K562 (cell line): ENCODE results near the gene MAGI2. TPM values are rescaled to one million over a fixed set of nuclear protein-coding genes. Genes with fewer than 3 reads are reported as not detected.

ENCODE experiments used
- ATAC-seq: fragments of 200-7000 bp; cut with Tn5 transposase; 3 replicates; pipeline ENCODE4 v1.9.1; 2020; ENCODE audit warnings: moderate library complexity
- BruUV-seq: library from RNA; stranded (reverse); fragments of 400-500 nt; replicated peaks from 2 replicates; lab custom pipeline; 2021; lab: Mats Ljungman, UMichigan
- CTCF ChIA-PET: fragments of 300-600 bp; formaldehyde crosslinking; extraction: SDS; loops from one replicate; lab custom pipeline; 2021; ENCODE audit warnings: low intra/inter-chr PET ratio; lab: Yijun Ruan, JAX
- POLR2A ChIA-PET: fragments of 300-600, 350-650 bp; sonication (Branson Sonifier 250); formaldehyde crosslinking; extraction: SDS; loops from one replicate; lab custom pipeline; 2021; ENCODE audit warnings: antibody characterized with exemption, inconsistent platforms; lab: Yijun Ruan, JAX
- DNase-seq, 4 experiments: peaks; one replicate each; pipeline versions ENCODE4 v3.0.0 to v3.0.0-alpha.2; 2011 to 2018; ENCODE audit warnings: low spot score in 3 of 4, mixed read lengths in 3 of 4; ENCODE audit errors: extremely low read depth in 1 of 4
- FAIRE-seq: peaks from 2 replicates; lab custom pipeline; 2011; peaks lifted over from hg19 to GRCh38; lab: Jason Lieb, UNC
- H2AFZ ChIP-seq: 2 replicates; pipeline ENCODE4 v1.6.0; 2011; ENCODE audit warnings: low read depth, low read length, control low read depth, inconsistent platforms
- H3K27ac ChIP-seq: fragments of 200-600 bp; 3 replicates; pipeline ENCODE4 v1.8.0; 2011; ENCODE audit warnings: low read depth, mild to moderate bottlenecking, control low read depth, inconsistent platforms, low read length, moderate library complexity, mixed read lengths; ENCODE audit errors: extremely low read depth
- H3K27me3 ChIP-seq, 2 experiments: fragments of 300-600 bp in 1 of 2; 2 replicates in 1 of 2; 3 replicates in 1 of 2; pipeline versions ENCODE4 v1.6.0 to v1.8.0; 2011; ENCODE audit warnings: inconsistent platforms in 2 of 2, low read length in 2 of 2, mild to moderate bottlenecking in 1 of 2, mixed read lengths in 1 of 2, moderate library complexity in 1 of 2; ENCODE audit not compliant: control insufficient read depth in 2 of 2, insufficient read depth in 2 of 2
- H3K36me3 ChIP-seq: fragments of 300-600 bp; 3 replicates; pipeline ENCODE4 v1.8.0; 2011; ENCODE audit warnings: mild to moderate bottlenecking, low read length, inconsistent platforms; ENCODE audit not compliant: control insufficient read depth, insufficient read depth
- H3K4me1 ChIP-seq, 2 experiments: fragments of 200-600 bp in 1 of 2; replicated peaks in 1 of 2; 2 replicates in 1 of 2; 3 replicates in 1 of 2; pipeline versions ENCODE4 v1.5.1 to v1.8.0; 2011; ENCODE audit warnings: inconsistent platforms in 2 of 2, low read length in 2 of 2, mild to moderate bottlenecking in 1 of 2, mixed read lengths in 1 of 2, moderate library complexity in 1 of 2; ENCODE audit not compliant: control insufficient read depth in 2 of 2, insufficient read depth in 2 of 2
- H3K4me2 ChIP-seq: 2 replicates; pipeline ENCODE4 v1.6.1; 2011; ENCODE audit warnings: low read length, control low read depth, inconsistent platforms, mixed read lengths; ENCODE audit not compliant: insufficient read depth
- H3K4me3 ChIP-seq: fragments of 200-600 bp; sonication (generic), shearing (Covaris generic); 2 replicates; pipeline ENCODE4 v1.5.1; 2016; ENCODE audit warnings: control low read depth, inconsistent platforms
- H3K79me2 ChIP-seq: fragments of 200-600 bp; 3 replicates; pipeline ENCODE4 v1.8.0; 2011; ENCODE audit warnings: low read length, inconsistent platforms; ENCODE audit not compliant: control insufficient read depth, insufficient read depth
- H3K9ac ChIP-seq, 2 experiments: 2 replicates each; pipeline versions ENCODE4 v1.6.0 to v1.6.1; 2011; ENCODE audit warnings: low read depth in 2 of 2, low read length in 2 of 2, control low read depth in 1 of 2, inconsistent platforms in 1 of 2, mild to moderate bottlenecking in 1 of 2, mixed read lengths in 1 of 2; ENCODE audit not compliant: insufficient read depth in 1 of 2
- H3K9me1 ChIP-seq: one replicate; pipeline ENCODE4 v1.6.0; 2011; ENCODE audit warnings: inconsistent platforms, mild to moderate bottlenecking, low read length, moderate library complexity; ENCODE audit not compliant: control insufficient read depth, insufficient read depth
- H3K9me3 ChIP-seq: replicated peaks from 2 replicates; pipeline ENCODE4 v1.5.1; 2011; ENCODE audit warnings: low read depth, low read length, inconsistent platforms; ENCODE audit not compliant: control insufficient read depth, insufficient read depth
- H4K20me1 ChIP-seq: replicated peaks from 2 replicates; pipeline ENCODE4 v1.6.1; 2011; ENCODE audit warnings: low read length, inconsistent platforms, mixed read lengths; ENCODE audit not compliant: control insufficient read depth, insufficient read depth
- ATF6 ChIP-seq: sonication (generic); formaldehyde crosslinking; IDR thresholded peaks from 2 replicates; pipeline ENCODE4 v1.4.0; 2020; ENCODE audit warnings: mild to moderate bottlenecking, missing genetic modification reagents
- CLOCK ChIP-seq: fragments of 250-450 bp; sonication (Bioruptor Pico); IDR thresholded peaks from 2 replicates; pipeline ENCODE4 v1.4.0; 2020; ENCODE audit warnings: mild to moderate bottlenecking, moderate library complexity, borderline replicate concordance
- ELF2 ChIP-seq: fragments of 250-450 bp; sonication (Bioruptor Pico); IDR thresholded peaks from 2 replicates; pipeline ENCODE4 v1.5.0; 2021; ENCODE audit warnings: mild to moderate bottlenecking
- HNRNPL ChIP-seq: fragments of 200-400 bp; formaldehyde crosslinking; IDR thresholded peaks from 2 replicates; pipeline ENCODE4 v1.6.1; 2017; ENCODE audit warnings: low read depth, mild to moderate bottlenecking, low read length
- HSF4 ChIP-seq: fragments of 250-450 bp; sonication (Bioruptor Pico); IDR thresholded peaks from 2 replicates; pipeline ENCODE4 v2.1.2; 2022; ENCODE audit warnings: mild to moderate bottlenecking, moderate library complexity, borderline replicate concordance
- ID3 ChIP-seq, 2 experiments: fragments of 250-450 bp in 1 of 2; fragments of 450-650 bp in 1 of 2; sonication (Bioruptor Pico) in 1 of 2; IDR thresholded peaks; 2 replicates each; pipeline versions ENCODE4 v1.6.1 to v1.8.0; 2016 to 2021; ENCODE audit warnings: mild to moderate bottlenecking in 2 of 2, moderate library complexity in 2 of 2, missing compliant biosample characterization in 1 of 2, missing genetic modification characterization in 1 of 2
- MTA3 ChIP-seq: fragments of 450-650 bp; formaldehyde crosslinking; IDR thresholded peaks from 2 replicates; pipeline ENCODE4 v1.6.1; 2017; ENCODE audit warnings: mild to moderate bottlenecking, borderline replicate concordance
- NONO ChIP-seq, 2 experiments: fragments of 200-400 bp in 1 of 2; fragments of 450-650 bp in 1 of 2; formaldehyde crosslinking in 1 of 2; IDR thresholded peaks; 2 replicates each; pipeline ENCODE4 v1.6.1; 2017; ENCODE audit warnings: low read depth in 2 of 2, mild to moderate bottlenecking in 2 of 2, moderate library complexity in 2 of 2, low read length in 1 of 2
- PREB ChIP-seq: sonication (generic); formaldehyde crosslinking; IDR thresholded peaks from 2 replicates; pipeline ENCODE4 v1.8.1; 2023; ENCODE audit warnings: mild to moderate bottlenecking, missing genetic modification reagents
- RBM34 ChIP-seq: fragments of 200-400 bp; formaldehyde crosslinking; IDR thresholded peaks from 2 replicates; pipeline ENCODE4 v1.6.1; 2018; ENCODE audit warnings: low read length, borderline replicate concordance; ENCODE audit not compliant: insufficient read depth
- SIN3B ChIP-seq: fragments of 450-650 bp; IDR thresholded peaks from 2 replicates; pipeline ENCODE4 v1.6.1; 2017; ENCODE audit warnings: low read depth, mild to moderate bottlenecking, moderate library complexity
- ZNF165 ChIP-seq: fragments of 250-450 bp; sonication (Bioruptor Pico); IDR thresholded peaks from 2 replicates; pipeline ENCODE4 v1.4.0; 2020; ENCODE audit warnings: borderline replicate concordance
- WGBS: fragments of 100-300 bp; shearing (Covaris generic); methylation state at CpG from one replicate; pipeline ENCODE4 v1.1.6; 2016; ENCODE audit warnings: low coverage, mixed read lengths; ENCODE audit not compliant: insufficient coverage; ENCODE audit errors: missing lambda C conversion rate; 5-methylcytosine and 5-hydroxymethylcytosine counted together
- in situ Hi-C: fragments of 300-500 bp; cut with MboI; formaldehyde crosslinking; loops from 4 replicates; pipeline ENCODE4 v1.15.0; 2018; ENCODE audit warnings: inconsistent platforms, mixed read lengths
- intact Hi-C: fragments of 100-400 bp; cut with micrococcal nuclease; formaldehyde crosslinking; loops from 2 replicates; pipeline ENCODE4 v1.14.2; 2022
- polyA plus RNA-seq, 8 experiments: library from polyadenylated mRNA; depleted of rRNA in 4 of 8; stranded (reverse) in 5 of 8; unstranded in 3 of 8; fragments of >200 nt; fragmentation: Nextera tagmentation in 2 of 8; fragmentation: Illumina TruSeq in 1 of 8; extraction: Ambion mirVana in 2 of 8; extraction: Trizol in 1 of 8; gene quantifications; 2 replicates each; pipeline versions ENCODE4 v1.2.1 to v1.2.3, GENCODE V29; 2011 to 2014; ENCODE audit warnings: inconsistent platforms in 1 of 8, missing spikeins in 1 of 8
- total RNA-seq, 7 experiments: library from RNA; depleted of rRNA in 6 of 7; stranded (reverse); fragments of >200 nt in 6 of 7; fragmentation: Illumina TruSeq in 2 of 7; extraction: Trizol in 2 of 7; gene quantifications; 2 replicates each; pipeline versions ENCODE4 v1.2.1 to v1.2.3, GENCODE V29; 2011 to 2021; ENCODE audit warnings: low replicate concordance in 1 of 7

The MAGI2 gene
- total and polyA plus RNA-seq, 9 of the 15 experiments (the other 6 are each of a cell fraction or from before 2014, with no cell fraction given): 0.27 to 1.4 (median 0.70) TPM

- TF ChIP-seq CLOCK (CRISPR knock-in tag) (no peak), ATF6 (CRISPR knock-in tag) (no peak), MTA3 (no peak), SIN3B (no peak), RBM34 (no peak), ELF2 (CRISPR knock-in tag) (no peak)
Observed at GRCh38 chr7:78779788-78780187, 673.7 kb downstream of the MAGI2 start (continued).

GRCh38 chr7:78777829-78778228 lies 675.6 kb downstream of the MAGI2 start:
- Histone ChIP-seq H3K4me1 (no peaks in the 10 kb centered on the region), H3K27ac (no peak overlapping the region), H3K9me3 (no peaks in the 10 kb centered on the region; the same call in 1 of the 2 replicates), H3K9me1 (no peaks in the 10 kb centered on the region), H3K4me3 (no peak overlapping the region), H2AFZ (no peak overlapping the region), H3K9ac (no peak overlapping the region), H3K36me3 (no peaks in the 10 kb centered on the region), H4K20me1 (no peaks in the 10 kb centered on the region), H3K4me2 (no peak overlapping the region), H3K79me2 (no peaks in the 10 kb centered on the region), H3K27me3 (no peaks in the 10 kb centered on the region)
- BruUV-seq: no TSS peak
- 5% methylated on average over 2 of the region's 2 CpGs for WGBS
- FAIRE-seq (no peak), DNase-seq (no peak), ATAC-seq (no peak)
- intact Hi-C loops: no loop called here
- ChIA-PET POLR2A (no interaction called here), CTCF (no interaction called here)
- in situ Hi-C loops: no loop called here
- TF ChIP-seq ID3 (CRISPR knock-in tag; IDR thresholded peaks at IDR 0.05) (no peak), ID3 (tag; IDR thresholded peaks at IDR 0.05) (no peak), HSF4 (CRISPR knock-in tag) (no peak), PREB (CRISPR knock-in tag) (no peak), NONO (IDR thresholded peaks at IDR 0.05; ENCODE audit: low read depth in 2 of 2, low read length in 1 of 2) (no peak), HNRNPL (no peak), ZNF165 (CRISPR knock-in tag) (no peak)
